A549 (cell line): Measurements from ENCODE around the gene IL4R. TPM values are rescaled to one million over a fixed set of nuclear protein-coding genes. Genes with fewer than 3 reads are reported as not detected.
A peak's percentile ranks its signal among the peaks of the same experiment; 100 is the strongest.

ENCODE experiments used
- ATAC-seq, 2 experiments: fragments of 200-7000 bp in 1 of 2; fragments of >200 bp in 1 of 2; cut with Nextera tagmentation in 1 of 2; cut with Tn5 transposase in 1 of 2; 3 replicates each; pipeline versions ENCODE4 v1.8.0 to v1.9.1; 2018 to 2020; ENCODE audit warnings: mild to moderate bottlenecking in 1 of 2, moderate library complexity in 1 of 2
- CTCF ChIA-PET: fragments of 300-600 bp; sonication (Branson Sonifier 250); formaldehyde crosslinking; extraction: SDS; loops from one replicate; lab custom pipeline; 2021; ENCODE audit warnings: antibody characterized with exemption, inconsistent platforms; lab: Yijun Ruan, JAX
- POLR2A ChIA-PET: fragments of 350-600 bp; formaldehyde crosslinking; extraction: SDS; loops from one replicate; lab custom pipeline; 2021; ENCODE audit warnings: antibody characterized with exemption, inconsistent platforms; lab: Yijun Ruan, JAX
- DNase-seq, 2 experiments: peaks; one replicate each; pipeline versions ENCODE4 v3.0.0 to v3.0.0-alpha.2; 2011 to 2016; ENCODE audit warnings: low read depth in 1 of 2, low spot score in 1 of 2
- FAIRE-seq: peaks from 2 replicates; lab custom pipeline; 2011; peaks lifted over from hg19 to GRCh38; lab: Jason Lieb, UNC
- H3K27ac ChIP-seq, 2 experiments: fragments of >200 bp; sonication (Bioruptor Twin); formaldehyde crosslinking; 3 replicates each; pipeline ENCODE4 v1.5.1; 2016 to 2017
- H3K4me1 ChIP-seq: fragments of >200 bp; sonication (Bioruptor Twin); formaldehyde crosslinking; 3 replicates; pipeline ENCODE4 v1.6.1; 2016
- H3K4me2 ChIP-seq: fragments of >200 bp; sonication (Bioruptor Twin); formaldehyde crosslinking; 3 replicates; pipeline ENCODE4 v1.6.1; 2016
- H3K4me3 ChIP-seq: fragments of >200 bp; sonication (Bioruptor Twin); formaldehyde crosslinking; 3 replicates; pipeline ENCODE4 v1.5.1; 2016
- H3K9me3 ChIP-seq: fragments of >200 bp; sonication (Bioruptor Twin); formaldehyde crosslinking; 3 replicates; pipeline ENCODE4 v1.6.1; 2016
- CHD2 ChIP-seq: fragments of 150-350 bp; IDR thresholded peaks from 2 replicates; pipeline ENCODE4 v1.6.1; 2014; ENCODE audit warnings: low read length; ENCODE audit not compliant: partially characterized antibody
- FOSB ChIP-seq: fragments of 250-450 bp; sonication (Bioruptor Pico); IDR thresholded peaks from 2 replicates; pipeline ENCODE4 v1.5.0; 2020; ENCODE audit warnings: mild to moderate bottlenecking, moderate library complexity
- FOSL2 ChIP-seq, 2 experiments: fragments of 450-650 bp in 1 of 2; fragments of >200 bp in 1 of 2; sonication (Bioruptor Twin) in 1 of 2; formaldehyde crosslinking; IDR thresholded peaks; 2 replicates each; pipeline versions ENCODE4 v1.5.0 to v1.6.1; 2016 to 2020; ENCODE audit warnings: mild to moderate bottlenecking in 1 of 2, moderate library complexity in 1 of 2
- FOXS1 ChIP-seq: fragments of 250-450 bp; sonication (Bioruptor Pico); IDR thresholded peaks from 2 replicates; pipeline ENCODE4 v1.5.0; 2020; ENCODE audit warnings: mild to moderate bottlenecking, moderate library complexity
- GATA3 ChIP-seq: IDR thresholded peaks from 2 replicates; pipeline ENCODE4 v1.6.1; 2012; ENCODE audit warnings: borderline replicate concordance
- HDAC2 ChIP-seq: fragments of 200-600 bp; sonication (generic); IDR thresholded peaks from 2 replicates; pipeline ENCODE4 v1.6.1; 2016
- HOXA7 ChIP-seq: fragments of 250-450 bp; sonication (Bioruptor Pico); IDR thresholded peaks from 2 replicates; pipeline ENCODE4 v1.5.0; 2020; ENCODE audit warnings: mild to moderate bottlenecking, moderate library complexity
- HOXB13 ChIP-seq: fragments of 250-450 bp; sonication (Bioruptor Pico); IDR thresholded peaks from 2 replicates; pipeline ENCODE4 v1.5.0; 2020; ENCODE audit warnings: low read depth, mild to moderate bottlenecking, moderate library complexity
- JUN ChIP-seq, 2 experiments: fragments of >200 bp; sonication (Bioruptor Twin); formaldehyde crosslinking; IDR thresholded peaks; 2 replicates in 1 of 2; 3 replicates in 1 of 2; pipeline ENCODE4 v1.6.1; 2016 to 2017
- JUNB ChIP-seq: fragments of >200 bp; sonication (Bioruptor Twin); formaldehyde crosslinking; IDR thresholded peaks from 2 replicates; pipeline ENCODE4 v1.6.1; 2016
- KDM1A ChIP-seq: fragments of 200-600 bp; sonication (generic); IDR thresholded peaks from 2 replicates; pipeline ENCODE4 v1.6.1; 2016; ENCODE audit warnings: low read depth, mild to moderate bottlenecking
- NPAS2 ChIP-seq: fragments of 250-450 bp; sonication (Bioruptor Pico); IDR thresholded peaks from 2 replicates; pipeline ENCODE4 v1.8.0; 2022; ENCODE audit warnings: mild to moderate bottlenecking, moderate library complexity, borderline replicate concordance
- NR3C1 ChIP-seq: fragments of >200 bp; sonication (Bioruptor Twin); formaldehyde crosslinking; IDR thresholded peaks from 3 replicates; pipeline ENCODE4 v1.6.1; 2017
- RFX5 ChIP-seq: fragments of 450-650 bp; IDR thresholded peaks from 2 replicates; pipeline ENCODE4 v1.7.1; 2014; ENCODE audit warnings: antibody characterized with exemption, mild to moderate bottlenecking, moderate library complexity
- RNF2 ChIP-seq: fragments of 200-600 bp; sonication (generic); IDR thresholded peaks from 2 replicates; pipeline ENCODE4 v1.6.1; 2016; ENCODE audit warnings: low read depth, mild to moderate bottlenecking, antibody characterized with exemption, moderate library complexity, borderline replicate concordance
- TP53 ChIP-seq: fragments of 250-450 bp; sonication (Bioruptor Pico); IDR thresholded peaks from 2 replicates; pipeline ENCODE4 v1.5.0; 2021; ENCODE audit warnings: mild to moderate bottlenecking, moderate library complexity
- ZC3H11A ChIP-seq: fragments of 450-650 bp; IDR thresholded peaks from 2 replicates; pipeline ENCODE4 v1.6.1; 2014; ENCODE audit warnings: antibody characterized with exemption, mild to moderate bottlenecking
- ZFP36 ChIP-seq: fragments of 450-650 bp; IDR thresholded peaks from 2 replicates; pipeline ENCODE4 v1.6.1; 2014; ENCODE audit warnings: borderline replicate concordance; ENCODE audit not compliant: partially characterized antibody
- ZSCAN20 ChIP-seq: fragments of 250-450 bp; sonication (Bioruptor Pico); IDR thresholded peaks from 2 replicates; pipeline ENCODE4 v1.8.0; 2022; ENCODE audit warnings: mild to moderate bottlenecking, moderate library complexity
- WGBS: methylation state at CpG from one replicate; pipeline ENCODE4 v1.1.6; 2017; ENCODE audit errors: missing lambda C conversion rate; 5-methylcytosine and 5-hydroxymethylcytosine counted together
- polyA plus RNA-seq, 4 experiments: library from polyadenylated mRNA; depleted of rRNA in 3 of 4; stranded (reverse); fragments of >200 nt; fragmentation: RNase III in 1 of 4; extraction: RNeasy Plus Mini Kit Qiagen cat#74134 plus additional on column Dnase treatment in 1 of 4; gene quantifications; 2 replicates in 3 of 4; 3 replicates in 1 of 4; pipeline ENCODE4 v1.2.3, GENCODE V29; 2011 to 2017
- TF ChIP-seq, protein P1 (sequence below): fragments of >200 bp; sonication (Bioruptor Twin); formaldehyde crosslinking; IDR thresholded peaks from 3 replicates; pipeline ENCODE4 v1.6.1; 2016
- TF ChIP-seq, protein P2 (sequence below): IDR thresholded peaks from 2 replicates; pipeline ENCODE4 v1.6.1; 2012; ENCODE audit warnings: low read depth, borderline replicate concordance
- TF ChIP-seq, protein P3 (sequence below): fragments of >200 bp; sonication (Bioruptor Twin); formaldehyde crosslinking; IDR thresholded peaks from 2 replicates; pipeline ENCODE4 v1.6.1; 2016
- TF ChIP-seq, protein P4 (sequence below): fragments of 250-450 bp; sonication (Bioruptor Pico); IDR thresholded peaks from 2 replicates; pipeline ENCODE4 v1.5.0; 2021; ENCODE audit warnings: mild to moderate bottlenecking, moderate library complexity, borderline replicate concordance

IL4R gene
- polyA plus RNA-seq, 2 of the 4 experiments (the other 2 are of a cell fraction) = 14.4 to 19.3 TPM

DNA sequence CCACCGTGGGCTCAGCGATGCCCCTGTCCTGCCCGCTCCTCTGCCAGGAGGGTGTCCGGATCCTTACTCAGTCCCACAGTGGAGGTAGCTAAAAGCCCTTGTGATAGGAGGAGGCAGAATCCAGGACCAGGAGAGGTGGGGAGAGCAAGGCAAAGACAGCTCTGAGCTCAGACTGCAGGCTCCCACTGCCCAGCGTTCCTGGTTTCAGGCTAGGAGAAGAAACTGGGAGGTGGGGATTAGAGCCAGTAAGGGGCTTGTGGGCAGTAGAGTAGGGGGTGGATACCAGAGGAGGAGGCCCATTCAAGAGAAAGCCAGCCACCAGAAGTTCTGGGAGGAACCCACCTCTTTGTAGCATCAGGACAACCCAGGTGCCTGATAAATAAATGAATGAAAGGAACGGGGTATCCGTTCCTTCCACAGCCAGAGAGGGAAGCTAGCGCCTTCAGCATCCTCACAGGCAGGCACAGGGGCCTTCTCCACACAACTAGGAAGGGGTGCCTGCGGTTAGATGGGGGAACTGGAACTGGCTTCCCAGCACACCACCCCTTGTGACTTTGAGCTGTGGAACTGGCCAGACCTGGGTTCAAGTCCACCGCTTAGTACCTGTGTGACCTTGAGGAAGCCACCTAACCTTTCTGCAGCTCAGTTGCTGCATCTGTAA, 90.5 kb downstream of the IL4R start:
- Histone ChIP-seq H3K4me3 (no peak overlapping the region), H3K27ac (no peak overlapping the region)
- FAIRE-seq = no peak
- WGBS = 69% methylated on average over 10 of the region's 10 CpGs
- TF ChIP-seq FOXS1 (CRISPR knock-in tag) (no peak), RFX5 (no peak), NR3C1 (no peak), JUN (IDR thresholded peaks at IDR 0.05) (no peak), HDAC2 (no peak), TP53 (no peak), NPAS2 (no peak)
- TF ChIP-seq, protein P1, sequence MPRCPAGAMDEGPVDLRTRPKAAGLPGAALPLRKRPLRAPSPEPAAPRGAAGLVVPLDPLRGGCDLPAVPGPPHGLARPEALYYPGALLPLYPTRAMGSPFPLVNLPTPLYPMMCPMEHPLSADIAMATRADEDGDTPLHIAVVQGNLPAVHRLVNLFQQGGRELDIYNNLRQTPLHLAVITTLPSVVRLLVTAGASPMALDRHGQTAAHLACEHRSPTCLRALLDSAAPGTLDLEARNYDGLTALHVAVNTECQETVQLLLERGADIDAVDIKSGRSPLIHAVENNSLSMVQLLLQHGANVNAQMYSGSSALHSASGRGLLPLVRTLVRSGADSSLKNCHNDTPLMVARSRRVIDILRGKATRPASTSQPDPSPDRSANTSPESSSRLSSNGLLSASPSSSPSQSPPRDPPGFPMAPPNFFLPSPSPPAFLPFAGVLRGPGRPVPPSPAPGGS = no peak
- TF ChIP-seq, all 56 proteins: peak for 0
- H3K4me2 ChIP-seq = no peak overlapping the region
- CTCF ChIA-PET = interaction anchor here (0.5 to 1.0 kb wide), 2 partner anchors 25 to 29 kb away, joined by 3 read pairs; no protein-coding TSS in a partner anchor
- POLR2A ChIA-PET = no interaction called here
- H3K4me1 ChIP-seq = peaks cover 4% of the 10 kb centered on the region; the same call in 1 of the 3 replicates
- DNase-seq (no peak), ATAC-seq (no peak)
- no peaks in the 10 kb centered on the region for H3K9me3 ChIP-seq

DNA sequence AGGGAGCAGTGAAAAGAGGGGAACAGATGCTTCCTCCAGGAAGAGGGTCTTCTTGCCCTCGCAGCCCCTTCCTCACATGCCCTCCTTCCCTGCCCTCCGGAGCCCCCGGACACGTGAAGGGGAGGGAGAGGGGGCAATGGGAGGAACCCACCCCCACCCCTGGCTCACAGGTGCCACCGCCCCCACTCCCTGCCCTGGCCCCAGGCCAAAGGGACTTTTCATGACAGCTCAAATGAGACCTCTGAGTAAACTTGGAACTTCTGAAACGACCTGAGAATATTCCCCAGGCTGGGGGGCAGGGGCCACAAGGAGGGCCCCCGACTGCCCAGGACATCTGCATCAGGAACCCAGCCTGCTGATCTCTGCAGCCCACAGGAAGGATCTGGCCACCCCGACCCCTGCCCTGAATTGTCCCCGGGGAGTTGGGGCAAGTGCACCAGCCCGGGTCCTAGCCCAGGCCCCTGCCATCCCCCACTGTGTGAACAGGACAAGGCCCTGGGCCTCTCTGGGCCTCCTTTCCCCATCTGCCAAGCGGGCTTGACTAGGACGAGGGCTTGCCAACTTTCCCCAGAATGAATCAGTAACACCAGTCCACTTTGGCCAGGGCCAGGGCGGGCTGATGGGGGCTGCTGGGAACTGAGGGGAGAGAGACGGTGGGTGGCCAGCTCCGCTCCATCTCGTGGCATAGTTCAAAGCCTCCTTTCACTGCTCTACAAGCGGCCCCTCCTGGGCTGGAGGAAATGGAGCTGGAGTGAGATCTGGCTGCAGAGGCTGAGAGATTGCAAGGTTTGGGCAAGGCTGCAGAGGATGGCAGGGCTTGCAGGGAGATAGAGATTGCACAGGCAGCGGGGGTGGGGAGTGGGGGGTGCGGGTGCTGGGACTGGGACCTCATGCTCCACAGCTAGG, 92.0 kb downstream of the IL4R start:
- no peak for TF ChIP-seq ZSCAN20 (CRISPR knock-in tag)
- no peak for TF ChIP-seq HOXB13
- TF ChIP-seq FOSL2 (IDR thresholded peaks at IDR 0.05) = no peak
- TF ChIP-seq FOSL2 (CRISPR knock-in tag; IDR thresholded peaks at IDR 0.05) = no peak
- TF ChIP-seq, all 56 proteins: peak for 0
- Histone ChIP-seq H3K4me2 (no peak overlapping the region), H3K9me3 (peaks cover 7% of the 10 kb centered on the region; the same call in 2 of the 3 replicates), H3K4me1 (peaks cover 4% of the 10 kb centered on the region; the same call in 1 of the 3 replicates), H3K4me3 (no peak overlapping the region), H3K27ac (no peak overlapping the region)
- ChIA-PET CTCF (interaction anchor here (2.5 kb wide), 1 partner anchor 38 kb away, joined by 9 read pairs; no protein-coding TSS in a partner anchor), POLR2A (no interaction called here)
- FAIRE-seq (no peak), DNase-seq (no peak), ATAC-seq (no peak; a peak in 1 of 6 replicates)
- WGBS = 47% methylated on average over 12 of the region's 19 CpGs

DNA sequence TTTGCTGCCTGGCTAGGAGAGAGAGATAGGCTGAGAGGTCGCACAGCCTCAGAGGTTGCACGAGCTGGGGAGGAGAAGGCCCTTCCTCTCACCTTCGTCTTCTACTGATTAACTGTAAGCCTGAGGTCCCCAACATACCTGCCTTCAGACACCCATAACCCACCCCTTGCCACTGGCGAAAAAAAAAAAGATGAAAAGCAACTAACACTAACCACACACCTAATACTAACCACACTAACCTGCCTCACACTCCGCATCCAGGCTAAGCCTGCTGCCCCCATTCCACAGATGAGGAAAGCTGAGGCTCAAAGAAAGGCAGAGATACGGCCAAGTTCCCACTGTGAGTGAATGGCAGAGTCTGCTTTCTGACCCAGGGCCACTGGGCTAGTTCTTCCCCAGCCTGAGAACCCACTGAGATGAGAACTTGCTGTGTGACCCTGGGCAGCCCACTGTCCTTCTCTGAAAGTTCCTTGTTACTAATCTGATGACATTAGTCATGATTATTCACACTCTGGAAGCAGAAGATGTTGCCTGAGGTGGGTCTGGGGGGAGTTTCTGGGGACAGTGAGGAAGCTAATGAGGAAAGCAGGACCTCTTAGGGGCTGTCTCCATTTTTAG, 92.8 kb downstream of the IL4R start:
- H3K4me3 ChIP-seq = no peak overlapping the region
- H3K27ac ChIP-seq = no peak overlapping the region
- FAIRE-seq (no peak), ATAC-seq (no peak), DNase-seq (no peak)
- no peak overlapping the region for H3K4me2 ChIP-seq
- WGBS = 37% methylated on average over 6 of the region's 6 CpGs
- TF ChIP-seq ZFP36 = peak; percentile 4
- no peak for TF ChIP-seq GATA3
- peaks cover 7% of the 10 kb centered on the region; the same call in 2 of the 3 replicates for H3K9me3 ChIP-seq
- CTCF ChIA-PET = interaction anchor here (2.5 kb wide), 1 partner anchor 38 kb away, joined by 9 read pairs; no protein-coding TSS in a partner anchor
- H3K4me1 ChIP-seq = peaks cover 4% of the 10 kb centered on the region; the same call in 1 of the 3 replicates
- POLR2A ChIA-PET = no interaction called here

DNA sequence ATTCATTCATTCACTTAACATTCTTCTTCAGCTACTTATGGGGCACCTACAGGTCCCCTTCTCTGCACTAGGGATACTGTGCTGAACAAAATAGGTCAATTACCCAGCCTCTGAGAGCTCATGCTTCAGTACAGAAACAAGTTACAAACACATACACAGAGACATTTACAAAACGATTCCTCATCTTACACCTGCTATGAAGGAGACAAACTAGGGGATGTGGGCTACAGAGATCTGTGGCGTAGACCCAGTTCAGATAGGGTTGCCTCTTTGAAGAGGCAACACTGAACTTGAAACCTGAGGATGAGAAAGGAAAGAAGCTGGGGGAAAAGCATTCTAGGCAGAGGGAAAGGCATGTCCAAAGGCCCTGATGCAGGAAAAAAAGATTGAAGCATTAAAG, 93.4 kb downstream of the IL4R start:
- DNase-seq (no peak), ATAC-seq (no peak), FAIRE-seq (no peak)
- WGBS = 51% methylated on average over 2 of the region's 2 CpGs
- ChIA-PET CTCF (interaction anchor here (2.5 kb wide), 1 partner anchor 39 kb away, joined by 9 read pairs; no protein-coding TSS in a partner anchor), POLR2A (interaction anchor here (1.3 kb wide), 1 partner anchor 204 kb away, joined by 3 read pairs; the partner anchor contains the start of gene KDM8)
- TF ChIP-seq FOSB (CRISPR knock-in tag) (no peak), KDM1A (no peak), ZSCAN20 (CRISPR knock-in tag) (no peak), ZC3H11A (no peak), TP53 (no peak), JUNB (no peak), HOXA7 (CRISPR knock-in tag) (no peak), RNF2 (no peak), GATA3 (no peak), CHD2 (no peak)
- TF ChIP-seq, protein P2, sequence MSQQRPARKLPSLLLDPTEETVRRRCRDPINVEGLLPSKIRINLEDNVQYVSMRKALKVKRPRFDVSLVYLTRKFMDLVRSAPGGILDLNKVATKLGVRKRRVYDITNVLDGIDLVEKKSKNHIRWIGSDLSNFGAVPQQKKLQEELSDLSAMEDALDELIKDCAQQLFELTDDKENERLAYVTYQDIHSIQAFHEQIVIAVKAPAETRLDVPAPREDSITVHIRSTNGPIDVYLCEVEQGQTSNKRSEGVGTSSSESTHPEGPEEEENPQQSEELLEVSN = no peak
- TF ChIP-seq, protein P3, sequence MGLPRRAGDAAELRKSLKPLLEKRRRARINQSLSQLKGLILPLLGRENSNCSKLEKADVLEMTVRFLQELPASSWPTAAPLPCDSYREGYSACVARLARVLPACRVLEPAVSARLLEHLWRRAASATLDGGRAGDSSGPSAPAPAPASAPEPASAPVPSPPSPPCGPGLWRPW = no peak
- TF ChIP-seq, protein P4, sequence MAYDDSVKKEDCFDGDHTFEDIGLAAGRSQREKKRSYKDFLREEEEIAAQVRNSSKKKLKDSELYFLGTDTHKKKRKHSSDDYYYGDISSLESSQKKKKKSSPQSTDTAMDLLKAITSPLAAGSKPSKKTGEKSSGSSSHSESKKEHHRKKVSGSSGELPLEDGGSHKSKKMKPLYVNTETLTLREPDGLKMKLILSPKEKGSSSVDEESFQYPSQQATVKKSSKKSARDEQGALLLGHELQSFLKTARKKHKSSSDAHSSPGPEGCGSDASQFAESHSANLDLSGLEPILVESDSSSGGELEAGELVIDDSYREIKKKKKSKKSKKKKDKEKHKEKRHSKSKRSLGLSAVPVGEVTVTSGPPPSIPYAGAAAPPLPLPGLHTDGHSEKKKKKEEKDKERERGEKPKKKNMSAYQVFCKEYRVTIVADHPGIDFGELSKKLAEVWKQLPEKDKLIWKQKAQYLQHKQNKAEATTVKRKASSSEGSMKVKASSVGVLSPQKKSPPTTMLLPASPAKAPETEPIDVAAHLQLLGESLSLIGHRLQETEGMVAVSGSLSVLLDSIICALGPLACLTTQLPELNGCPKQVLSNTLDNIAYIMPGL = no peak
- Histone ChIP-seq H3K4me1 (peaks cover 4% of the 10 kb centered on the region; the same call in 1 of the 3 replicates), H3K4me2 (no peak overlapping the region), H3K27ac (no peak overlapping the region), H3K9me3 (peaks cover 7% of the 10 kb centered on the region; the same call in 2 of the 3 replicates), H3K4me3 (no peak overlapping the region)
